Measurements from ENCODE around the gene MYH9.

Gene MYH9

DNA sequence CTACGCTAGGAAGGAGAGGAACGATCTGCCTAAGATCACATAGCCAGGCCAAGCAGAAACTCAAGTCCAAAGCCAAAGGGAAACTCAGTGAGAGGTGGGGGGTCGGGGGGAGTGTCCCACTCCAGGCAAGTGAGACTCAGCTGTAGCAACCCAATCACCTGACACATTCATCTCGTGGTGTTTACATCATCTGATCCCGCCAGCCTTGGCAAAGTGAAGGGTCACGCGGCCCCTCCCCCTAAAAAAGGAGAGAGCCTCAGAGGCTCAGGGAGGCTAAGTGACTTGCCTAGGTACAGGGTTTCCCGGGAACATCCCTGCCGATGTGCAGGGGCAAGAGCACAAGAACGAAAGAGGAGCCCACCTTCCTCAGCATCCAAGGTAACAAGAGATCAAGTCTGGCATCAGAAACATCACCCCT lies 21.5 kb downstream of the MYH9 start:
- DNase-seq: no peak

- peak; percentile 93 for DNase-seq
These were observed 22.8 kb downstream of the MYH9 start for GRCh38 chr22:36365020-36365411.

DNA sequence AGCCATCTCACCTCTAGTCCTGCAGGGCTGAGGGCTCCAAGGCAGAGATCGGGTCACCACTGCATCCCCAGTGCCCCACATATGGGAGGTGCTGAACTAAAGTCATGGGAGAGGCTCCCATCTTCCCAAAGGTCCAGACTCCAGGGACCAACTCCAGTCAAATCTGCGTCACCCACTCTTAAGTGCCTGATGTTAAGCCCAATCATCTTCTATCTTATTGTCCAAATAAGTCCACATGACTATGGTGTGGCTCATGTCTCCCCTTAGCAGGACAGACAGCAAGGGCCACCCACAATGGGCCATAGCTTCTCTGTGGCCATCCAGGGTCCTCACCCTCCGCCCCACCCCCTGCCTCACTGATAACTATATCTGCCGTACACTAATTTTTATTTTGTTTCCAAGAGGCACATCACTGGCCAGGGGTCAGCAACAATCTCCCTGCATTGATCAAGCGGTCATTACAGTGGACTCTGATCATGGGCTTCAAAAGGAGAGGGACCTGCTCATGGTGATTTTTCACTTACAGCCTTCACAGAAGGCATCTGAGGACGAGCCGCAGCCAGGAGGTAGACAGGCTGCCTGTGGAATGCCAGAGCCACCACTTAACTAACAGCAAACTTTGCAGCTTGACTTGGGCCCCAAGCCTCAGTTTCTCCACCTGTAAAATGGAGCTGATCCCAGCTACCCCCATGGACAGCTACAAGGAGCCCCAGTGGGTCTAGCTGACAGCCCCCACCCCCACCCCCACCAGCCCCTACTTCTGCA lies 23.3 kb downstream of the MYH9 start:
- no peak for DNase-seq

- no peak for DNase-seq
These were observed 24.3 kb downstream of the MYH9 start for GRCh38 chr22:36363349-36363981.

DNA sequence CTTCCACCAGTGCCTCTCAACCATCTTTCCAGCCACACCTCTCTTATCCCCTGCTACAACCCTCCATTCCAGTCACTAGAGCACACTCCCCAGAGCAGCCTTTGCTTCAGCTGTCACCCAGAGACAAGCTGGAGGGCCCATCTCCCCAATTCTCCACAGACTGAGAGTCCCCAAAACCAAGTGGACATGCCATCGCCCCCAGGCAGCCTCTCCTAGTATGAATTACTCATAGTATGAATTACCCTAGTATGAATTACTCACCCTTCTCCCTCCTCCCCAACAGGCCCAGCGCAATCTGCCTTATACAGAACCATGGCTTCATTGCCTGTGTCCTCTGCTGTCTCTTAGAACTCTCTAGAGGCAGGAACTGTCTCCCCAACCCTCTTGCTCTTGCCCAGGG lies 24.8 kb downstream of the MYH9 start:
- DNase-seq: peak; percentile 56

GRCh38 chr22:36362075-36362474 lies 25.7 kb downstream of the MYH9 start:
- DNase-seq: no peak

DNA sequence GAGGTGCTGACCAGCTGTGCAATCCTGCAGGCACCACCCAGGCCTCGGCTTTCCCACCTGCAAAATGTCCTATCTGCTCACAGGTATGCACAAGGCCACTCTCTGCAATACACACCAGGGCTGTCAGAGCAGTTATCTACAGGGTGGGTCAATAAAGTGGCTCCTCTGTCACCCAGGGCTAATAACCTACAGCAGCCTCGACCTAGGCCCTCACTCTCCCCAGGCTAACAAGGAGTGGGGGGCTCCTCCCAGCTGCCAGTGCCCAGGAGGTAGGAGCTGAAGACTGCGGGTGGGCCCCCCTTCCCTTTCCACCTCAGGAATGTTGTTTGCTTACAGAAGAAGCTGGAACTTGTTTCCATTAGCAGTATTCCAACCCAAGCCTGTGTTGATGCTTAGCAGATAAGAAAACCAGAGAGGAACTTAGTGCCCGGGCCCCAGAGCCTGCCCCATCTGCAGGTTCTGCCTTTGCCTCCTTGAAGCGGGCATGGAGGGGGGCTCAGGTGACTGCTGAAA lies 26.8 kb downstream of the MYH9 start:
- no peak for DNase-seq

GRCh38 chr22:36360011-36360410 lies 27.8 kb downstream of the MYH9 start:
- no peak for DNase-seq

GRCh38 chr22:36359470-36359996 lies 28.2 kb downstream of the MYH9 start:
- no peak for DNase-seq

- DNase-seq: no peak
These were observed 29.0 kb downstream of the MYH9 start for GRCh38 chr22:36358533-36359469.

- DNase-seq: peak; percentile 56
These were observed 30.8 kb downstream of the MYH9 start for GRCh38 chr22:36356708-36357624.

DNA sequence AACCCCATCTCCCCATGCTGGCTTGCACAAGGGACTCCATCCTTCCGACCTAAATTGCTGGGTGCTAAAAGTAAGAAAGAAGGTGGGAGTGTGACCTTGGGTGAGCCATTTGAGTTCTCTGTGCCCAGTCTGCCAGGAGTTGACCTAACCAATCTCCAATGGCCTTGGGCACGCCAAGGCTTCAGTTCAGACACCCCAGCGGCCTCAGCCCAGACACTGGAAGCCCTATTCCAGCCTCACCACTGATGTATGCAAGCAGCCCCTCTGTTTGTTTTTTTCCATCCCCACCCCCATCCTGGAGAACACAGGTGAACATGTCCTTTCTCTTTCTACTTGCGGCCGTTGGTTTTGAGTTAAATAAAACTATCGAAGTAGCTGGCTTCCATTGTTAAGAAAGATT lies 31.9 kb downstream of the MYH9 start:
- no peak for DNase-seq

DNA sequence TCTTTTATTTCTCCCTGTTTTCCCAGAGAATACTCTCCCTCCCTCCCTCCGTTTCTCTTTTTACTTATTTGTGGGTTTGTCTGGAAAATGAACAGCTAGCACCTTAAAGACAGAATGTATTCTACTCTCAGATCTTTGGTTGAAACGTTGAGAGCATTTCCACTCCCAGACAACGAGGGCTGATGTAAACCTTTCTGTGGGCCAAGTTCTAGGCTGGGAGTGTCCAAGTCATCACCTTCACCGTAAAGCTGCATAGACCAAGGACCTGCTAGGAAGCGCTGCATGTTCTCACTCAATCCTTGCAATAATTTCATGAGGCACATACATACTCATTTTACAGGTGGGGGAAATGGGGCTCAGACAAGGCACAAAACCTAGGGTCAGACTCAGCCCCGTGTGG lies 32.4 kb downstream of the MYH9 start:
- DNase-seq: no peak

DNA sequence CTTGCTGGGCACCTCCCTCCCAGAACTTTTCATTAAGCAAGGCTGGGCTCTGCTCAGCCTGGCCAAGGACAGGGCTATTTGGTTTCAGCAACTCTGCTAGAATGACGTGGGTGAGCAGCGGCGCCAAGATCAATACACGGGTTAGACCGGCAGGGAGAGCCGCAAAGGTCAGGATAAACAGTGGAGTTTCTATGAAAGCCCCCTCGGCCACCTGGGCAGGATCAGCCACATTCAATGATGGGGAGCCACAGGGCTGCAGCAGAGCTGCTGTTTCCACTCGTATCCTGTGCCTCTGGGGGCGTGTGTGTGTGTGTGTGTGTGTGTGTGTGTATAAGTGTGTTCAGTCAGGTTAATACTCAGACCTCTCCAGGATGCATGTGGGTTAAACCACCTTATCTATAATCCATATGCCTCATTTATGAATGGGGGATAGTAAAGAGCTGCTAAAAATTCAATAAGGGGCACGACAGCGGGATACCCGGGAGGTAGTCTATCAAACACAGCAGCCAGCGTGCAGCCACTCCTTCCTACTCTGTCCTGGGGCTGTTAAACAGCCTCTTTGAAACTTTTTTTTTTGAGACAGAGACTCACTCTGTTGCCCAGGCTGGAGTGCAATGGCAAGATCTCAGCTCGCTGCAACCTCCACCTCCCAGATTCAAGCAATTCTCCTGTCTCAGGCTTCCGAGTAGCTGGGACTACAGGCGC lies 34.8 kb downstream of the MYH9 start:
- no peak for DNase-seq

- no peak for DNase-seq
These were observed 35.6 kb downstream of the MYH9 start for GRCh38 chr22:36351921-36352802.

GRCh38 chr22:36350751-36351594 lies 36.8 kb downstream of the MYH9 start:
- no peak for DNase-seq

GRCh38 chr22:36349726-36350125 lies 38.0 kb downstream of the MYH9 start:
- DNase-seq: no peak

DNA sequence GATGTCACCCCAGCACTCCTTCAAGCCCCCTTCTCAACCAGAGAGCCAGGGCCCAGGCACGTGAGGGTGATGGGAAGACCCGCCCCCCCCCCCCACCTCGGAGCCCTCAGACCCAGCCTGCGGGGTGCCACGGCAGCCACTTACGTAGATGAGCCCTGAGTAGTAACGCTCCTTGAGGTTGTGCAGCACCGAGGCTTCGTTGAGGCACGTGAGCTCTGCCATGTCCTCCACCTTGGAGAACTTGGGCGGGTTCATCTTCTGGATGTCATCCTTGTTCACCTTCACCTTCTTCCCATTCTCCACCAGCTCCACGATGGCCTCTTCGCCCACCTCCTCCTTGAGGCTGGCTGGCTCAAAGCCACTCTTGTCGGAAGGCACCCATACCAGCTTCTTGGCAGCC lies 39.0 kb downstream of the MYH9 start:
- DNase-seq: no peak

GRCh38 chr22:36347094-36347493 lies 40.7 kb downstream of the MYH9 start:
- DNase-seq: no peak

Measured in CD4-positive, alpha-beta T cell treated with Interleukin-6 for 4 hours (primary cell).